H7 (cell line): ENCODE results near the gene ATP5PB. TPM values are rescaled to one million over a fixed set of nuclear protein-coding genes. Genes with fewer than 3 reads are reported as not detected.

ENCODE experiments used
- DNase-seq: peaks from one replicate; pipeline ENCODE4 v3.0.0; 2012
- H3K27me3 ChIP-seq: 2 replicates; pipeline ENCODE4 v1.6.0; 2011; ENCODE audit warnings: mild to moderate bottlenecking, low read length; ENCODE audit not compliant: control insufficient read depth, insufficient read depth
- H3K36me3 ChIP-seq: replicated peaks from 2 replicates; pipeline ENCODE4 v1.5.1; 2011; ENCODE audit warnings: low read length; ENCODE audit not compliant: control insufficient read depth, insufficient read depth
- H3K4me3 ChIP-seq: 2 replicates; pipeline ENCODE4 v1.5.1; 2011; ENCODE audit warnings: low read depth, mild to moderate bottlenecking, control low read depth, low read length, moderate library complexity; ENCODE audit not compliant: insufficient read depth
- total RNA-seq: library from RNA; depleted of rRNA; stranded (reverse); fragments of >200 nt; shearing (Covaris generic); gene quantifications from 2 replicates; pipeline ENCODE4 v1.2.3, GENCODE V29; 2014

Gene ATP5PB
- total RNA-seq, 1 experiment from 2014 or later: 763 TPM

DNA sequence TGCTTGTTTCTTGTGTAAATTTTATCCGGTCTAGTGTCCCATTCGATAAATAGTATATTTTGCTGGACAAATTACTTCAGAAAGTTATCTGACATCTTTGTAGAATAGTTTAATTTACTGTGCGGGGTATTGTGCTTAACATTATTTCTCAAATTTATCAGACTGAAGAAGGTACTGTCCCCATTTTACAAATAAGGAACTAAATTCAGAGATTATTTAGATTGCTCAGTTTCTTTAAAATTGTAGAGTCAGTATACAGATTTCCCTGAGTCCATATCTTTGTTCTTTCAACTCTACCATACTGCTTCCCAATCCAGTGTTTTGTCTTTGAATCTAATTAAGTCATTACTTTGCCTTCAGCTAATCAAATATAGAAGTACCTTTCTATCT lies 6.4 kb downstream of the ATP5PB start:
- Histone ChIP-seq H3K4me3 (no peak overlapping the region), H3K36me3 (peaks cover 18% of the 10 kb centered on the region), H3K27me3 (no peaks in the 10 kb centered on the region)
- DNase-seq: no peak

DNA sequence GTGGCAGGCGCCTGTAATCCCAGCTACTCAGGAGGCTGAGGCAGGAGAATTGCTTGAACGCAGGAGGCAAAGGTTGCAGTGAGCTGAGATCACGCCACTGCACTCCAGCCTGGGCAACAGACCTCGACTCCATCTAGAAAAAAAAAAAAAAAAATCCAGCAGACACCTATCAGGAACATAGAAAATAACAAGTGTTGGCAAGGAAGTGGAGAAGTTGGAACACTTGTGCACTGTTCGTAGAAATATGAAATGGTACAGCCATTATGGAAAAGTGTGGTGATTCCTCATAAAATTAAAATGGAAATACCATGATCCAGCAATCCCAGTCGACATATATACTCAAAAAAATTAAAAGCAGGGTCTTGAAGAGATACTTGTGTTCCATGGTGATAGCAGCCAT lies 12.5 kb downstream of the ATP5PB start:
- no peak overlapping the region for H3K4me3 ChIP-seq
- H3K36me3 ChIP-seq: peaks cover 15% of the 10 kb centered on the region
- DNase-seq: no peak
- H3K27me3 ChIP-seq: no peaks in the 10 kb centered on the region

- H3K27me3 ChIP-seq: no peaks in the 10 kb centered on the region
- DNase-seq: no peak
These were observed 13.2 kb downstream of the ATP5PB start for GRCh38 chr1:111462370-111463028.

DNA sequence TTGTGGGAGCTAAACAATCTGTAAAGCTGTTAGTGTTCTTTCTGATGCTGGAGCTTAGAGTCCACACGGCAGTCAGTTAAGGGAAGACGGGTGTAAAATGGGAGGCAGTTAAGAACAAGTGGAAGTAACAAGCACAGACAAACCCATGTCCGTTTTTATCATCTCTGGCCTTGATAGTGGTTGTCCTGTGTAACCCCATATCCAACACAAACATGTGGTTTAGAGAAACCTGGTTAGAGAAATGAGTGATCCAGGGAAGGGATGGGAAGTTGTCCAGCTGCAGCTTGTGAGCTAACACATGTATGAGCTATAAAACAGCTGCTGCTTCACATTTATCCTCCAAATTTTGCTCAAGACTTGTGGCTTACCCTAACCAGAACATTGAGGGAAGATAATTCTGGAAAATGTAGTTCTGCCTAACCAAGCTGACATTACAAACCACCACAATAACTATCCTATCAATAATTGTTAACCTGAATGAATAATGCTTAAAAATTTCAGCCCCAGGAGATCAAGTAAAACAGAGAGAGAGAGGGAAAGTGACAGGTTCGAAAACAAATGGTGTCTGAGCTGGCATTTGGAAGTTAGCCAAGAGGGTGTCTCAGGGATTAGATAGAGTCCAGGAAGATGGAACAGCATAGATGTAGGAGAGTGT lies 13.9 kb downstream of the ATP5PB start:
- Histone ChIP-seq H3K36me3 (peaks cover 9% of the 10 kb centered on the region; the same call in 1 of the 2 replicates), H3K27me3 (no peaks in the 10 kb centered on the region), H3K4me3 (no peak overlapping the region)
- DNase-seq: no peak

More at GRCh38 chr1:111462370-111463028, 13.2 kb downstream of the ATP5PB start:
- no peak overlapping the region for H3K4me3 ChIP-seq
- peaks cover 11% of the 10 kb centered on the region; the same call in 1 of the 2 replicates for H3K36me3 ChIP-seq

DNA sequence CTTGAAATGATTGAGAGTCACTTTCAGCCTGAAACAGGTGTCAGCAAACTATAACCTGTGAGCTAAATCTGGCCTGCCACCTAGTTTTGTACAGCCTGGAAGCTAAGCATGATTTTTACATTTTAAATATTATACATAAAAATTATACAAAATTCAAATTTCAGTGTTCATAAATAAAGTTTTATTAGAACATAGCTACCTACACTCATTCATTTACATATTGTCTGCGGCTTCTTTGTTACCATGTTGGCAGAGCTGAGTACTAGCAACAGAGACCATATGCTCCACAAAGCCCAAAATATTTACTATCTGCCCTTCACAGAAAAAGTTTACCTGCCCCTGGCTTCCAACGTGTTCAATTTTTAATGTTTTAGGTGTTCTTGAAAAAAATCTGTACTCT lies 16.5 kb downstream of the ATP5PB start:
- H3K4me3 ChIP-seq: no peak overlapping the region
- DNase-seq: no peak
- no peaks in the 10 kb centered on the region for H3K27me3 ChIP-seq
- H3K36me3 ChIP-seq: peaks cover under 1% of the 10 kb centered on the region; the same call in 1 of the 2 replicates

- no peaks in the 10 kb centered on the region for H3K36me3 ChIP-seq
- no peaks in the 10 kb centered on the region for H3K27me3 ChIP-seq
- H3K4me3 ChIP-seq: no peak overlapping the region
- DNase-seq: no peak
These were observed 17.2 kb downstream of the ATP5PB start for GRCh38 chr1:111466480-111466879.

- Histone ChIP-seq H3K4me3 (no peak overlapping the region), H3K27me3 (no peaks in the 10 kb centered on the region), H3K36me3 (no peaks in the 10 kb centered on the region)
- no peak for DNase-seq
These were observed 18.8 kb downstream of the ATP5PB start for GRCh38 chr1:111467865-111468716.

GRCh38 chr1:111468717-111469100 lies 19.4 kb downstream of the ATP5PB start:
- Histone ChIP-seq H3K27me3 (no peaks in the 10 kb centered on the region), H3K4me3 (no peak overlapping the region), H3K36me3 (no peaks in the 10 kb centered on the region)
- no peak for DNase-seq

DNA sequence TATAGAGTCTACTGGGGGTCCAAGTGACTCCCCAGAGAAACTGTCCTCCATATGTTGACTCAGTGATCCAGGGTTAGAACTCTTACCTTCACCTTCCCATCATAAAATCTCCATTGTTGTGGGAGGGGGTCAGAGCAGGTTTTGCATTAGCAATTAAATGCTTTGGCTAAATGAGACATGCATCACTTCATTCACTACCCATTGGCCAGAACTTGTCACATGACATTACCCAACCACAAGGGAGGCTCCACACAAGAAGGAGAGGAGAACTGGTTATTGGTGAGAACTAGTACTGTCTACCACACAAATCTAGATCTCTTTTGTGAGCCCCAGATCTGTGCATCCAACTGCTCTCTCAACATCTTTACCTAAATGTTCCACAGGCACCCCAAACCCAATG lies 20.3 kb downstream of the ATP5PB start:
- no peak for DNase-seq
- Histone ChIP-seq H3K27me3 (no peaks in the 10 kb centered on the region), H3K4me3 (no peak overlapping the region), H3K36me3 (no peaks in the 10 kb centered on the region)

GRCh38 chr1:111470596-111470995 lies 21.3 kb downstream of the ATP5PB start:
- H3K4me3 ChIP-seq: no peak overlapping the region
- no peaks in the 10 kb centered on the region for H3K36me3 ChIP-seq
- no peaks in the 10 kb centered on the region for H3K27me3 ChIP-seq
- DNase-seq: no peak

GRCh38 chr1:111471012-111471411 lies 21.7 kb downstream of the ATP5PB start:
- DNase-seq: no peak
- Histone ChIP-seq H3K4me3 (no peak overlapping the region), H3K27me3 (no peaks in the 10 kb centered on the region), H3K36me3 (no peaks in the 10 kb centered on the region)

- H3K4me3 ChIP-seq: no peak overlapping the region
- DNase-seq: no peak
- H3K27me3 ChIP-seq: no peaks in the 10 kb centered on the region
- no peaks in the 10 kb centered on the region for H3K36me3 ChIP-seq
These were observed 22.3 kb downstream of the ATP5PB start for GRCh38 chr1:111471538-111471937.

GRCh38 chr1:111474106-111474505 lies 24.8 kb downstream of the ATP5PB start:
- Histone ChIP-seq H3K36me3 (no peaks in the 10 kb centered on the region), H3K4me3 (no peak overlapping the region), H3K27me3 (no peaks in the 10 kb centered on the region)
- no peak for DNase-seq

GRCh38 chr1:111474521-111474920 lies 25.3 kb downstream of the ATP5PB start:
- DNase-seq: no peak

GRCh38 chr1:111475701-111476100 lies 26.4 kb downstream of the ATP5PB start:
- no peak for DNase-seq
- H3K36me3 ChIP-seq: no peaks in the 10 kb centered on the region
- no peak overlapping the region for H3K4me3 ChIP-seq
- no peaks in the 10 kb centered on the region for H3K27me3 ChIP-seq

More at GRCh38 chr1:111474521-111474920, 25.3 kb downstream of the ATP5PB start:
- Histone ChIP-seq H3K27me3 (no peaks in the 10 kb centered on the region), H3K36me3 (no peaks in the 10 kb centered on the region), H3K4me3 (no peak overlapping the region)
